ENCODE measurements around the gene SULT1A3. TPM values are rescaled to one million over a fixed set of nuclear protein-coding genes. Genes with fewer than 3 reads are reported as not detected.
"Not testable (repeated sequence)": the region's sequence is repeated elsewhere in the genome, so short reads cannot be mapped to it uniquely, and the experiment has no call there.

SULT1A3 gene
- total RNA-seq, 1 donor: 6.2 TPM

GRCh38 chr16:30157214-30157613, 41.8 kb upstream of the SULT1A3 start:
- no peaks in the 10 kb centered on the region for H3K9me3 ChIP-seq (ENCODE audit: low read depth, low read length)
- H3K4me1 ChIP-seq (ENCODE audit: insufficient read depth, low read length): no peaks in the 10 kb centered on the region
- no peak overlapping the region for H3K27ac ChIP-seq (ENCODE audit: low read depth, low read length)
- H2AFZ ChIP-seq (ENCODE audit: low read length): no peak overlapping the region
- TF ChIP-seq CTCF (IDR thresholded peaks at IDR 0.05; ENCODE audit: extremely low read depth, low read depth, low read length): no peak
- no peak overlapping the region for H3K4me2 ChIP-seq (ENCODE audit: insufficient read depth, low read length)
- no peaks in the 10 kb centered on the region for H4K20me1 ChIP-seq (ENCODE audit: insufficient read depth, low read length)
- no peak for DNase-seq (ENCODE audit: insufficient read length, low spot score, missing footprints)
- H3K27me3 ChIP-seq (ENCODE audit: insufficient read depth, low read length): no peaks in the 10 kb centered on the region
- H3K4me3 ChIP-seq (ENCODE audit: insufficient read depth, low read length): no peak overlapping the region
- H3K79me2 ChIP-seq (ENCODE audit: insufficient read depth, low read length): no peaks in the 10 kb centered on the region
- no peaks in the 10 kb centered on the region for H3K36me3 ChIP-seq (ENCODE audit: insufficient read depth, low read length)

GRCh38 chr16:30163538-30163937, 35.5 kb upstream of the SULT1A3 start:
- H3K36me3 ChIP-seq (ENCODE audit: insufficient read depth, low read length): no peaks in the 10 kb centered on the region
- H2AFZ ChIP-seq (ENCODE audit: low read length): no peak overlapping the region
- H3K4me3 ChIP-seq (ENCODE audit: insufficient read depth, low read length): no peak overlapping the region
- H3K9me3 ChIP-seq (ENCODE audit: low read depth, low read length): no peaks in the 10 kb centered on the region
- no peaks in the 10 kb centered on the region for H4K20me1 ChIP-seq (ENCODE audit: insufficient read depth, low read length)
- no peak for TF ChIP-seq CTCF (IDR thresholded peaks at IDR 0.05; ENCODE audit: extremely low read depth, low read depth, low read length)
- H3K79me2 ChIP-seq (ENCODE audit: insufficient read depth, low read length): no peaks in the 10 kb centered on the region
- H3K4me1 ChIP-seq (ENCODE audit: insufficient read depth, low read length): no peaks in the 10 kb centered on the region
- DNase-seq (ENCODE audit: insufficient read length, low spot score, missing footprints): peak; percentile 31
- no peak overlapping the region for H3K4me2 ChIP-seq (ENCODE audit: insufficient read depth, low read length)
- H3K27me3 ChIP-seq (ENCODE audit: insufficient read depth, low read length): no peaks in the 10 kb centered on the region
- H3K27ac ChIP-seq (ENCODE audit: low read depth, low read length): no peak overlapping the region

GRCh38 chr16:30166202-30166902, 32.7 kb upstream of the SULT1A3 start:
- Histone ChIP-seq H3K36me3 (ENCODE audit: insufficient read depth, low read length) (no peaks in the 10 kb centered on the region), H3K27me3 (ENCODE audit: insufficient read depth, low read length) (no peaks in the 10 kb centered on the region), H3K9me3 (ENCODE audit: low read depth, low read length) (no peaks in the 10 kb centered on the region), H3K4me1 (ENCODE audit: insufficient read depth, low read length) (no peaks in the 10 kb centered on the region), H3K27ac (ENCODE audit: low read depth, low read length) (no peak overlapping the region), H3K4me3 (ENCODE audit: insufficient read depth, low read length) (no peak overlapping the region), H3K4me2 (ENCODE audit: insufficient read depth, low read length) (no peak overlapping the region), H4K20me1 (ENCODE audit: insufficient read depth, low read length) (no peaks in the 10 kb centered on the region), H2AFZ (ENCODE audit: low read length) (no peak overlapping the region), H3K79me2 (ENCODE audit: insufficient read depth, low read length) (no peaks in the 10 kb centered on the region)
- TF ChIP-seq CTCF (IDR thresholded peaks at IDR 0.05; ENCODE audit: extremely low read depth, low read depth, low read length): no peak
- DNase-seq (ENCODE audit: insufficient read length, low spot score, missing footprints): peak; percentile 15

GRCh38 chr16:30168746-30169145, 30.3 kb upstream of the SULT1A3 start:
- not testable (repeated sequence) for H3K27ac ChIP-seq (ENCODE audit: low read depth, low read length); H3K79me2 ChIP-seq (ENCODE audit: insufficient read depth, low read length); H3K4me3 ChIP-seq (ENCODE audit: insufficient read depth, low read length); H3K9me3 ChIP-seq (ENCODE audit: low read depth, low read length); H3K4me2 ChIP-seq (ENCODE audit: insufficient read depth, low read length); H2AFZ ChIP-seq (ENCODE audit: low read length); H4K20me1 ChIP-seq (ENCODE audit: insufficient read depth, low read length); DNase-seq (ENCODE audit: insufficient read length, low spot score, missing footprints); H3K36me3 ChIP-seq (ENCODE audit: insufficient read depth, low read length); H3K4me1 ChIP-seq (ENCODE audit: insufficient read depth, low read length); H3K27me3 ChIP-seq (ENCODE audit: insufficient read depth, low read length)

GRCh38 chr16:30169416-30169815, 29.6 kb upstream of the SULT1A3 start:
- H3K4me2 ChIP-seq (ENCODE audit: insufficient read depth, low read length); H3K27ac ChIP-seq (ENCODE audit: low read depth, low read length); H3K79me2 ChIP-seq (ENCODE audit: insufficient read depth, low read length); H3K9me3 ChIP-seq (ENCODE audit: low read depth, low read length); H3K27me3 ChIP-seq (ENCODE audit: insufficient read depth, low read length); H3K36me3 ChIP-seq (ENCODE audit: insufficient read depth, low read length); H3K4me1 ChIP-seq (ENCODE audit: insufficient read depth, low read length); H3K4me3 ChIP-seq (ENCODE audit: insufficient read depth, low read length); H2AFZ ChIP-seq (ENCODE audit: low read length); DNase-seq (ENCODE audit: insufficient read length, low spot score, missing footprints); H4K20me1 ChIP-seq (ENCODE audit: insufficient read depth, low read length): not testable (repeated sequence)

GRCh38 chr16:30170145-30170544, 28.9 kb upstream of the SULT1A3 start:
- not testable (repeated sequence) for H4K20me1 ChIP-seq (ENCODE audit: insufficient read depth, low read length); H3K9me3 ChIP-seq (ENCODE audit: low read depth, low read length); H3K79me2 ChIP-seq (ENCODE audit: insufficient read depth, low read length); H3K27me3 ChIP-seq (ENCODE audit: insufficient read depth, low read length); H3K4me2 ChIP-seq (ENCODE audit: insufficient read depth, low read length); H3K4me3 ChIP-seq (ENCODE audit: insufficient read depth, low read length); H3K36me3 ChIP-seq (ENCODE audit: insufficient read depth, low read length); H2AFZ ChIP-seq (ENCODE audit: low read length); H3K4me1 ChIP-seq (ENCODE audit: insufficient read depth, low read length); DNase-seq (ENCODE audit: insufficient read length, low spot score, missing footprints); H3K27ac ChIP-seq (ENCODE audit: low read depth, low read length)

Measured in osteoblast (primary cell).